Mesenchymal stem cell (in vitro differentiated cells and primary cell): ENCODE results near the gene DLEC1.
A peak's percentile ranks its signal among the peaks of the same experiment; 100 is the strongest.

Experiments
- DNase-seq: peaks from one replicate; pipeline ENCODE4 v3.0.0-alpha.2; 2013
- H2AFZ ChIP-seq: one replicate; pipeline ENCODE4 v1.6.1; 2013; ENCODE audit warnings: low read depth, mild to moderate bottlenecking, control low read depth, inconsistent platforms, low read length, moderate library complexity
- H2AK5ac ChIP-seq: 2 replicates; pipeline ENCODE4 v1.6.1; 2013; ENCODE audit warnings: low read length, moderate library complexity, mild to moderate bottlenecking, inconsistent platforms; ENCODE audit not compliant: severe bottlenecking
- H2BK120ac ChIP-seq: one replicate; pipeline ENCODE4 v1.6.1; 2013; ENCODE audit warnings: low read depth, mild to moderate bottlenecking, inconsistent platforms, low read length, moderate library complexity
- H2BK12ac ChIP-seq, 2 experiments: one replicate each; pipeline ENCODE4 v1.6.1; 2013; ENCODE audit warnings: inconsistent platforms in 2 of 2, low read length in 2 of 2, mild to moderate bottlenecking in 2 of 2, moderate library complexity in 2 of 2, control low read depth in 1 of 2
- H2BK15ac ChIP-seq: one replicate; pipeline ENCODE4 v1.6.1; 2013; ENCODE audit warnings: mild to moderate bottlenecking, low read depth, inconsistent platforms; ENCODE audit not compliant: poor library complexity, severe bottlenecking
- H2BK5ac ChIP-seq: 2 replicates; pipeline ENCODE4 v1.6.1; 2013; ENCODE audit warnings: low read depth, mild to moderate bottlenecking, low read length, control low read depth, inconsistent platforms; ENCODE audit not compliant: poor library complexity, severe bottlenecking
- H3K14ac ChIP-seq, 2 experiments: one replicate each; pipeline ENCODE4 v1.6.1; 2013; ENCODE audit warnings: inconsistent platforms in 2 of 2, low read length in 2 of 2, control low read depth in 1 of 2, mild to moderate bottlenecking in 1 of 2, moderate library complexity in 1 of 2
- H3K18ac ChIP-seq, 2 experiments: one replicate each; pipeline ENCODE4 v1.6.1; 2013; ENCODE audit warnings: inconsistent platforms in 2 of 2, low read length in 2 of 2, control low read depth in 1 of 2, low read depth in 1 of 2, mild to moderate bottlenecking in 1 of 2
- H3K23ac ChIP-seq, 2 experiments: one replicate each; pipeline ENCODE4 v1.6.1; 2013; ENCODE audit warnings: inconsistent platforms in 2 of 2, low read length in 2 of 2, mild to moderate bottlenecking in 2 of 2, moderate library complexity in 2 of 2, control low read depth in 1 of 2
- H3K27ac ChIP-seq: 2 replicates; pipeline ENCODE4 v1.5.1; 2013; ENCODE audit warnings: mild to moderate bottlenecking, moderate library complexity, low read length, control low read depth, inconsistent platforms; ENCODE audit not compliant: poor library complexity, severe bottlenecking
- H3K27me3 ChIP-seq, 2 experiments: 2 replicates each; pipeline versions ENCODE4 v1.6.1 to v1.7.0; 2013; ENCODE audit warnings: low read length in 2 of 2, mild to moderate bottlenecking in 2 of 2, moderate library complexity in 2 of 2, control low read depth in 1 of 2, inconsistent platforms in 1 of 2; ENCODE audit not compliant: control insufficient read depth in 1 of 2, insufficient read depth in 1 of 2
- H3K36me3 ChIP-seq, 2 experiments: 2 replicates each; pipeline versions ENCODE4 v1.6.1 to v1.7.0; 2013; ENCODE audit warnings: low read length in 2 of 2, control low read depth in 1 of 2, inconsistent platforms in 1 of 2, low read depth in 1 of 2, mild to moderate bottlenecking in 1 of 2; ENCODE audit not compliant: insufficient read depth in 2 of 2, control insufficient read depth in 1 of 2
- H3K4ac ChIP-seq, 2 experiments: one replicate each; pipeline ENCODE4 v1.6.1; 2013; ENCODE audit warnings: inconsistent platforms in 2 of 2, low read length in 2 of 2, mild to moderate bottlenecking in 2 of 2, moderate library complexity in 2 of 2, control low read depth in 1 of 2, low read depth in 1 of 2
- H3K4me1 ChIP-seq: 2 replicates; pipeline ENCODE4 v1.6.1; 2013; ENCODE audit warnings: low read depth, low read length, control low read depth; ENCODE audit not compliant: control insufficient read depth, insufficient read depth
- H3K4me2 ChIP-seq: 2 replicates; pipeline ENCODE4 v1.6.1; 2013; ENCODE audit warnings: low read length, mild to moderate bottlenecking, inconsistent platforms; ENCODE audit not compliant: poor library complexity, severe bottlenecking
- H3K4me3 ChIP-seq, 2 experiments: 2 replicates each; pipeline versions ENCODE4 v1.5.1 to v1.7.0; 2013; ENCODE audit warnings: low read length in 2 of 2, mild to moderate bottlenecking in 2 of 2, control low read depth in 1 of 2, low read depth in 1 of 2; ENCODE audit not compliant: insufficient read depth in 1 of 2
- H3K79me1 ChIP-seq: replicated peaks from 2 replicates; pipeline ENCODE4 v1.6.1; 2013; ENCODE audit warnings: mild to moderate bottlenecking, control low read depth, low read length, inconsistent platforms; ENCODE audit not compliant: poor library complexity, severe bottlenecking
- H3K9ac ChIP-seq: 2 replicates; pipeline ENCODE4 v1.7.0; 2013; ENCODE audit warnings: mild to moderate bottlenecking, low read length, moderate library complexity
- H3K9me3 ChIP-seq: 2 replicates; pipeline ENCODE4 v1.7.0; 2013; ENCODE audit warnings: mild to moderate bottlenecking, low read length; ENCODE audit not compliant: control insufficient read depth
- H4K8ac ChIP-seq: one replicate; pipeline ENCODE4 v1.6.1; 2013; ENCODE audit warnings: inconsistent platforms, mild to moderate bottlenecking, low read length, moderate library complexity
- H4K91ac ChIP-seq: one replicate; pipeline ENCODE4 v1.6.1; 2013; ENCODE audit warnings: mild to moderate bottlenecking, low read length, inconsistent platforms
- whole genome bisulfite sequencing: methylation state at CpG from one replicate; pipeline ENCODE4 v1.1.7; 2013; ENCODE audit warnings: mixed read lengths; 5-methylcytosine and 5-hydroxymethylcytosine counted together

DLEC1 gene

GRCh38 chr3:38054499-38055001 lies 15.5 kb downstream of the DLEC1 start:
- Histone ChIP-seq H2AFZ (no peak overlapping the region), H3K27me3 (peaks cover 8 to 16% of the 10 kb centered on the region in 2 experiments), H4K91ac (no peak overlapping the region), H3K4me1 (no peaks in the 10 kb centered on the region), H3K9ac (no peak overlapping the region), H2BK5ac (no peak overlapping the region), H3K36me3 (no peaks in the 10 kb centered on the region), H3K4ac (no peak overlapping the region), H2BK12ac (no peak overlapping the region), H3K18ac (no peak overlapping the region), H3K4me2 (no peak overlapping the region), H2AK5ac (no peak overlapping the region), H3K4me3 (no peak overlapping the region), H2BK120ac (no peak overlapping the region), H3K79me1 (no peaks in the 10 kb centered on the region), H2BK15ac (no peak overlapping the region), H3K27ac (no peak overlapping the region), H4K8ac (no peak overlapping the region), H3K14ac (no peak overlapping the region), H3K23ac (no peak overlapping the region), H3K9me3 (no peaks in the 10 kb centered on the region)
- whole genome bisulfite sequencing: 67% methylated on average over 3 of the region's 3 CpGs
- peak; percentile 26 for DNase-seq

GRCh38 chr3:38059148-38059547 lies 20.1 kb downstream of the DLEC1 start:
- Histone ChIP-seq H3K9ac (no peak overlapping the region), H3K14ac (no peak overlapping the region), H3K4me1 (no peaks in the 10 kb centered on the region), H3K27ac (no peak overlapping the region), H2AFZ (no peak overlapping the region), H3K27me3 (peaks cover 10 to 36% of the 10 kb centered on the region in 2 experiments), H2BK120ac (no peak overlapping the region), H3K18ac (no peak overlapping the region), H4K91ac (no peak overlapping the region), H2AK5ac (no peak overlapping the region), H2BK5ac (no peak overlapping the region), H4K8ac (no peak overlapping the region), H3K4ac (no peak overlapping the region), H3K4me3 (no peak overlapping the region), H2BK15ac (no peak overlapping the region), H3K23ac (no peak overlapping the region), H3K36me3 (no peaks in the 10 kb centered on the region), H3K79me1 (no peaks in the 10 kb centered on the region), H3K9me3 (no peaks in the 10 kb centered on the region), H2BK12ac (no peak overlapping the region), H3K4me2 (no peak overlapping the region)
- WGBS: 69% methylated on average over 2 of the region's 2 CpGs
- DNase-seq: no peak

GRCh38 chr3:38059591-38059990 lies 20.6 kb downstream of the DLEC1 start:
- Histone ChIP-seq H3K36me3 (no peaks in the 10 kb centered on the region), H3K27me3 (peaks cover 10 to 32% of the 10 kb centered on the region in 2 experiments), H3K4me2 (no peak overlapping the region), H3K4me3 (no peak overlapping the region), H2BK15ac (no peak overlapping the region), H4K8ac (no peak overlapping the region), H3K9ac (no peak overlapping the region), H2BK12ac (no peak overlapping the region), H3K23ac (no peak overlapping the region), H3K14ac (no peak overlapping the region), H3K4me1 (no peaks in the 10 kb centered on the region), H2AFZ (no peak overlapping the region), H2AK5ac (no peak overlapping the region), H4K91ac (no peak overlapping the region), H2BK5ac (no peak overlapping the region), H3K4ac (no peak overlapping the region), H2BK120ac (no peak overlapping the region), H3K9me3 (no peaks in the 10 kb centered on the region), H3K18ac (no peak overlapping the region), H3K79me1 (no peaks in the 10 kb centered on the region), H3K27ac (no peak overlapping the region)
- WGBS: 83% methylated on average over 6 of the region's 7 CpGs
- no peak for DNase-seq

DNA sequence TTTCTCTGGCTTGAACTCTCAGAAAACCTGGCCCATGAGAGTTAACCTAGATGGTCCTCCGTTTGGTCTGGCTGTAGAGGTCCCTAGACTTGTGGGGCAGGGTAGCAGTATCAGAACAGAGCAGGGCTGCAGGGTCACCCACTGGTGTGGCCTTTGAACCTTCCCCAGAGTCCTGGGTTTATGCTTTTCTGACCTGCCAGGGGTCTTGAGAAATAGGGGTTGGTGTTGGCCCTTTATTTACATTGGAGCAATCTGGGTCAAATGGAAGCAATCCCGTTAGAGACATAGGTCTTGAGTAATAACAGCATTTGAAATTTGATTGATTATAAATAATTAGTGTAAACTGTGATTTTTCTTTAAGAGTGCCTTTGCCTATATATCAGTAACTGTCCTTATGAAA lies 23.8 kb downstream of the DLEC1 start:
- Histone ChIP-seq H2AFZ (no peak overlapping the region), H3K18ac (no peak overlapping the region), H3K36me3 (no peaks in the 10 kb centered on the region), H3K9ac (no peak overlapping the region), H3K79me1 (no peaks in the 10 kb centered on the region), H2BK120ac (no peak overlapping the region), H3K27ac (no peak overlapping the region), H3K27me3 (peaks cover 20 to 39% of the 10 kb centered on the region in 2 experiments), H2AK5ac (no peak overlapping the region), H3K9me3 (no peaks in the 10 kb centered on the region), H3K14ac (no peak overlapping the region), H2BK12ac (no peak overlapping the region), H3K23ac (no peak overlapping the region), H3K4me2 (no peak overlapping the region), H3K4ac (no peak overlapping the region), H2BK15ac (no peak overlapping the region), H3K4me3 (no peak overlapping the region), H3K4me1 (no peaks in the 10 kb centered on the region), H4K91ac (no peak overlapping the region), H2BK5ac (no peak overlapping the region), H4K8ac (no peak overlapping the region)
- no peak for DNase-seq
- 63% methylated on average over 2 of the region's 2 CpGs for WGBS
